Stomach (tissue), 9 donors: Measurements from ENCODE around the gene SLC9A4. TPM values are rescaled to one million over a fixed set of nuclear protein-coding genes. Genes with fewer than 3 reads are reported as not detected.

ENCODE experiments used
- DNase-seq, 2 donors: peaks; one replicate each; pipeline versions ENCODE4 v3.0.0 to v3.0.0-alpha.2; 2013 to 2019
- H3K27ac ChIP-seq, 5 donors: fragments of 200-600 bp in 4 of 5; sonication (generic) in 4 of 5; one replicate each; pipeline ENCODE4 v1.5.1; 2013 to 2019; ENCODE audit warnings: mild to moderate bottlenecking in 1 of 5, moderate library complexity in 1 of 5
- H3K27me3 ChIP-seq, 3 donors: fragments of 200-600 bp; sonication (generic); one replicate each; pipeline ENCODE4 v1.5.1; 2017 to 2019; ENCODE audit warnings: mixed run types in 1 of 3
- H3K36me3 ChIP-seq, 4 donors: fragments of 200-600 bp; sonication (generic); 1 replicate in 3 of 4; 2 replicates in 1 of 4; pipeline ENCODE4 v1.5.1; 2016 to 2019
- H3K4me1 ChIP-seq, 4 donors: fragments of 200-600 bp; sonication (generic); one replicate each; pipeline ENCODE4 v1.5.1; 2016 to 2019
- H3K4me3 ChIP-seq, 4 donors: fragments of 200-600 bp; sonication (generic) in 3 of 4; one replicate each; pipeline ENCODE4 v1.5.1; 2016 to 2019; ENCODE audit warnings: mild to moderate bottlenecking in 1 of 4
- H3K9me3 ChIP-seq, 4 donors: fragments of 200-600 bp; sonication (generic); one replicate each; pipeline ENCODE4 v1.5.1; 2016 to 2019
- CTCF ChIP-seq, 7 experiments: fragments of 450-650 bp in 4 of 7; fragments of 200-600 bp in 3 of 7; sonication (generic) in 3 of 7; IDR thresholded peaks; one replicate each; pipeline ENCODE4 v1.5.1; 2016 to 2019; ENCODE audit warnings: antibody characterized with exemption in 7 of 7, control low read depth in 2 of 7, mild to moderate bottlenecking in 1 of 7
- EP300 ChIP-seq: sonication (generic); formaldehyde crosslinking; IDR thresholded peaks from one replicate; pipeline ENCODE4 v1.6.1; 2017; ENCODE audit warnings: antibody characterized with exemption
- POLR2A ChIP-seq, 4 donors: fragments of 450-650 bp; IDR thresholded peaks; one replicate each; pipeline ENCODE4 v1.6.1; 2016; ENCODE audit warnings: antibody characterized with exemption in 4 of 4, control low read depth in 2 of 4, mild to moderate bottlenecking in 1 of 4, moderate library complexity in 1 of 4
- POLR2AphosphoS5 ChIP-seq, 3 donors: sonication (generic); formaldehyde crosslinking; IDR thresholded peaks; one replicate each; pipeline ENCODE4 v1.6.1; 2016; ENCODE audit warnings: antibody characterized with exemption in 3 of 3
- WGBS, 5 donors: extraction: QIAGEN DNeasy Blood & Tissue Kit in 3 of 5; methylation state at CpG; one replicate each; pipeline versions ENCODE4 v1.1.5 to v1.1.7; 2013 to 2018; 5-methylcytosine and 5-hydroxymethylcytosine counted together
- intact Hi-C: fragments of 100-400 bp; cut with DNase I; formaldehyde crosslinking; loops from one replicate; pipeline ENCODE4 v1.15.1; 2023; ENCODE audit warnings: low total_unique reads
- polyA plus RNA-seq, 3 donors: library from polyadenylated mRNA; stranded (reverse); fragments of 200-250 nt; gene quantifications; one replicate each; pipeline ENCODE4 v1.2.3, GENCODE V29; 2013
- total RNA-seq, 5 donors: library from RNA; depleted of rRNA; stranded (reverse); fragments of >200 nt; gene quantifications; one replicate each; pipeline versions ENCODE4 v1.1.0 to v1.2.3, GENCODE V29; 2014 to 2016
- donor health status: healthy with polysubstance abuse.
- donor health status: Bipolar disorder and iron deficiency.
- donor health status: healthy.

The SLC9A4 gene
- total and polyA plus RNA-seq, 8 donors, result 4.7 to 143 (median 92.4) TPM; not detected in 1

- WGBS, 5 donors, result 46 to 57% (median 52%) methylated on average over 5 of the region's 5 CpGs
- peak overlapping the region in 2 of 5 donors; percentile 53 to 63 for H3K27ac ChIP-seq
- DNase-seq, result no peak
Measured at GRCh38 chr2:102425441-102426132, 47.4 kb upstream of the SLC9A4 start.

DNA sequence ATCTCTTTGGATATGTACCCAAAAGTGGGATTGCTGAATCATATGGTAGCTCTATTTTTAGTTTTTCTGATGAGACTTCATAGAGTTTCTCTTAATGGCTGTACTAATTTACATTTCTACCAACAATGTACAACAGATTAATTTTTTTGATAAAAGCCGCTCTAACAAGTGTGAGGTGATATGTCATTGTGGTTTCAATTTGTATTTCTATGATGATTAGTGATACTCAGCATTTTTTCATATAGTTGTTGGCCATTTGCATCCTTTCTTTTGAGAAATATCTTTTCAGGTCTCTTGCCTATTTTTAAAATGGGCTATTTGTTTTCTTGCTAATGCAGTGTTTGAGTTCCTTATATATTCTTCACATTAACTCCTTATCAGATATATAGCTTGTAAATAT lies 45.8 kb upstream of the SLC9A4 start:
- TF ChIP-seq EP300 (no peak), POLR2A (IDR thresholded peaks at IDR 0.05) (no peak), CTCF (IDR thresholded peaks at IDR 0.05) (no peak), POLR2AphosphoS5 (IDR thresholded peaks at IDR 0.05) (no peak)
- no peak for DNase-seq
- H3K27ac ChIP-seq, result no peak overlapping the region
- WGBS, 5 donors, result 28 to 91% (median 48%) methylated on average over 1 of the region's 1 CpG
- intact Hi-C loops, result no loop called here
- peak overlapping the region in 1 of 4 donors; percentile 11 for H3K4me3 ChIP-seq
- H3K9me3 ChIP-seq, result no peaks in the 10 kb centered on the region
- no peaks in the 10 kb centered on the region for H3K4me1 ChIP-seq
- no peaks in the 10 kb centered on the region for H3K27me3 ChIP-seq
- no peaks in the 10 kb centered on the region for H3K36me3 ChIP-seq

More at GRCh38 chr2:102425441-102426132, 47.4 kb upstream of the SLC9A4 start:
- no peak for TF ChIP-seq POLR2A (IDR thresholded peaks at IDR 0.05)
- no peak for TF ChIP-seq EP300
- TF ChIP-seq POLR2AphosphoS5 (IDR thresholded peaks at IDR 0.05), result no peak
- TF ChIP-seq CTCF (IDR thresholded peaks at IDR 0.05), result no peak
- intact Hi-C loops, result no loop called here
- Histone ChIP-seq H3K4me1 (no peaks in the 10 kb centered on the region), H3K36me3 (no peaks in the 10 kb centered on the region), H3K9me3 (no peaks in the 10 kb centered on the region), H3K27me3 (no peaks in the 10 kb centered on the region), H3K4me3 (peak overlapping the region in 1 of 4 donors; percentile 16)

DNA sequence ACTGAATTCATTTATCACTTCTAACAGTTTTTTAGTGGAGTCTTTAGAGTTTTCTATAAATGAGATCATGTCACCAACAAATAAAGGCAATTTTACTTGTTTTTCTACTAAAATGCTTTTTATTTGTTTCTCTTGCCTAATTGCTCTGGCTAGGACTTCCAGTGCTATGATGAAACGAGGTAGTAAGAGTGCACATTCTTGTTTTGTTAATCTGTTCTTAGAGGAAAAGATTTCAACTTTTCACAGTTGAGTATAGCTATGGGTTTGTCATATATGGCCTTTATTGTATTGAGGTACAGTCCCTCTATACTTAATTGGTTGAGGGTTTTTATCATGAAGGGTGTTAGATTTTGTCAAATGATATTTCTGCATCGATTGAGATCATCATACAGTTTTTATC lies 44.5 kb upstream of the SLC9A4 start:
- no peak for DNase-seq
- 67 to 81% (median 74%) methylated on average over 2 of the region's 2 CpGs for WGBS, 5 donors
- H3K36me3 ChIP-seq, result no peaks in the 10 kb centered on the region
- H3K27ac ChIP-seq, result no peak overlapping the region
- no peaks in the 10 kb centered on the region for H3K9me3 ChIP-seq
- intact Hi-C loops, result no loop called here
- H3K4me3 ChIP-seq, result no peak overlapping the region
- no peak for TF ChIP-seq CTCF (IDR thresholded peaks at IDR 0.05)
- H3K4me1 ChIP-seq, result no peaks in the 10 kb centered on the region
- no peaks in the 10 kb centered on the region for H3K27me3 ChIP-seq

- no peak overlapping the region for H3K4me3 ChIP-seq
- no peaks in the 10 kb centered on the region for H3K36me3 ChIP-seq
- no peak for TF ChIP-seq POLR2A (IDR thresholded peaks at IDR 0.05)
- TF ChIP-seq CTCF (IDR thresholded peaks at IDR 0.05), result no peak
- no peak for TF ChIP-seq POLR2AphosphoS5 (IDR thresholded peaks at IDR 0.05)
- no peak for TF ChIP-seq EP300
- no peak overlapping the region for H3K27ac ChIP-seq
- WGBS, 5 donors, result 64 to 84% (median 77%) methylated on average over 2 of the region's 2 CpGs
- no peak for DNase-seq
- H3K4me1 ChIP-seq, result no peaks in the 10 kb centered on the region
- intact Hi-C loops, result no loop called here
- H3K9me3 ChIP-seq, result no peaks in the 10 kb centered on the region
- no peaks in the 10 kb centered on the region for H3K27me3 ChIP-seq
Measured at GRCh38 chr2:102432386-102432785, 40.6 kb upstream of the SLC9A4 start.
